HG02884 (cell line): ENCODE data around the gene RIOX2.
A peak's percentile ranks its signal among the peaks of the same experiment; 100 is the strongest.
"Not testable (repeated sequence)": the region's sequence is repeated elsewhere in the genome, so short reads cannot be mapped to it uniquely, and the experiment has no call there.

Experiments used
- ATAC-seq: cut with Tn5 transposase; IDR thresholded peaks from one replicate; pipeline ENCODE4 v1.9.1; 2021; ENCODE audit warnings: mild to moderate bottlenecking, moderate library complexity; ENCODE audit not compliant: unreplicated experiment

Gene RIOX2

DNA sequence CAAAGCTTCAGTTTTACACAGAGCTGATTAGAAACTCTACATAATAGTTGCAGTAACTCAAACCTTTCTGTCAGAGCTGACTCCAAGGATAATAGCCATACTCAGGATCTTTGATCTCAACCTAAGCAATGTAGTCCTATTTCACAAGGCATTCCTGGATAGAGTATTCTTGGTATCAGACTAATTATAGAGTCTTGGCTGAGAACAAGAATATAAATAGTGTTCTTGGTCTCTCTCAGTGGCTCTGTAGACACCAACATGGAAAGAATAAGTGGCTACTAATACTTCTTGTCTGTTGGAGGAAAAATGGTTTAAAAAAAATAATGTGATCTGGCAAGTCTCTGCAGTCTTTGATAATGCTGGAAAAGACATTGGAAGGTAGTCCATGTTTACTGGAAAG is 55.7 kb downstream of the RIOX2 start:
- no peak for ATAC-seq

DNA sequence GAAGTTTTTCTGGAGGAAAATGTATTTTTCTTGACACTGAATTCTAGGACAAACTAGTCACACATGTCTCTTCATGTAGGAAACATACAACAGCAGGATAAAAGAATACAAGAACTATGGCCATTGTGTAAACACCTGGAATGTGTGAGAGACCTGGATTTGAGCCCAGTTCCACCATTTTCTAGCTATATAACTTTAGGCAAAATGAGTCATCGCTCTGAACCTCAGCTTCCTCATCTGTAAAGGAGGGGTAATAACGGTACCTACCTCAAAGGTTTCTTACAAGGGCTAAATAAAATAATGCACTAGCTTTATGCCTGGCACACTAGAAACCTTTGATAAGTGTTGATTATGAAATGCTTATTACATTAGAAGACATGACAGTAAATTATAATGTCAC is 57.8 kb downstream of the RIOX2 start:
- ATAC-seq, result peak; percentile 78

DNA sequence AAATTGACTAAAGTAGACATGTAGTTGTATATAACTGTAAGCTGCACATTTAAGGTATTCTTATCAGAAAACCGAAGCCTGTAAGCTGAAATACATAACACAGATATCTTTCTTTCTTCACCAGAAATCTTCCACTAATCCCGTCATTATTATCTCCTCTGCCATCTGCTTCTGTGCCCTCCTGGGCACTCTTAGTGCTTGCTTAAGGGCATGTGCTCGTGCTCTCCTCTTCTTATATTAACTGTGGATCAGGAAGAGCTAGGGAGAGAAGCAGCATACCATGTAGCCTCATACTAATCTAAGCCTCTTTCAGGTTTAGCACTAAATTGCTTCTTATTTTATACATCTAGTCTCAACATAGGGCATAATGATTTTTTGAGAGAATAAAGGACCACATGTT is 60.8 kb downstream of the RIOX2 start:
- ATAC-seq, result no peak

DNA sequence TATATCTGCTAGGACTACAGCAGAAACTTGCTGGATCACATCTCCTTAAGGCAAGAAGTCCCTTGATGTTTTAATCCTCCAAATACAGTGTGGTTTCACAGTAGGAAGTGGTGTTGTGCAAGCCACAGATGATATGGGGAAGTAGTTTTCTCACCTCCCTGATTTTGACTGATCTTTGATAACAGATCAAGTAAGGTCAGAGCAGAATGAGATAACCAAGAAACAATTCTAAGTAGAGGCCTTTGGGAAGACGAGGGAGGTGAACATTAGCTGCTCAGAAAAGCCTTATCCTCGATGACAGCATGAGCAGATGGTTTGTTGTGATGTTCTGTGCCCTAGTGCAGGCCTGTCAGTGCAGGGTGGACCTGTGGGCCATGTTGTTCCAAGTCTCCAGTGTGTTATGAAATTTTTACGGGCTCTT is 61.3 kb downstream of the RIOX2 start:
- no peak for ATAC-seq

DNA sequence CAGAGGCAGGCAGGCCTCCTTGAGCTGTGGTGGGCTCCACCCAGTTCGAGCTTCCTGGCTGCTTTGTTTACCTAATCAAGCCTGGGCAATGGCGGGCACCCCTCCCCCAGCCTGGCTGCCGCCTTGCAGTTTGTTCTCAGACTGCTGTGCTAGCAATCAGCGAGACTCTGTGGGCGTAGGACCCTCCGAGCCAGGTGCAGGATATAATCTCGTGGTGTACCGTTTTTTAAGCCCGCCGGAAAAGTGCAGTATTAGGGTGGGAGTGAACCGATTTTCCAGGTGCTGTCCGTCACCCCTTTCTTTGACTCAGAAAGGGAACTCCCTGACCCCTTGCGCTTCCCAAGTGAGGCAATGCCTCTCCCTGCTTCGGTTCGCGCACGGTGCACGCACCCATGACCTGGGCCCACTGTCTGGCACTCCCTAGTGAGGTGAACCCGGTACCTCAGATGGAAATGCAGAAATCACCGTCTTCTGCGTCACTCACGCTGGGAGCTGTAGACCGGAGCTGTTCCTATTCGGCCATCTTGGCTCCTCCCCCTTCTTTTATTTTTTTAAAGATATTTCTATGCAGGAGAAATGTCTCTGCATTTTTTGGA is 61.9 kb downstream of the RIOX2 start:
- not testable (repeated sequence) for ATAC-seq

DNA sequence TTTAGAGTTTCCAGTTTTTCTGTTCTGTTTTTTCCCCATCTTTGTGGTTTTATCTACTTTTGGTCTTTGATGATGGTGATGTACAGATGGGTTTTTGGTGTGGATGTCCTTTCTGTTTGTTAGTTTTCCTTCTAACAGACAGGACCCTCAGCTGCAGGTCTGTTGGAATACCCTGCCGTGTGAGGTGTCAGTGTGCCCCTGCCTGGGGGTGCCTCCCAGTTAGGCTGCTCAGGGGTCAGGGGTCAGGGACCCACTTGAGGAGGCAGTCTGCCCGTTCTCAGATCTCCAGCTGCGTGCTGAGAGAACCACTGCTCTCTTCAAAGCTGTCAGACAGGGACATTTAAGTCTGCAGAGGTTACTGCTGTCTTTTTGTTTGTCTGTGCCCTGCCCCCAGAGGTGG is 62.4 kb downstream of the RIOX2 start:
- not testable (repeated sequence) for ATAC-seq

DNA sequence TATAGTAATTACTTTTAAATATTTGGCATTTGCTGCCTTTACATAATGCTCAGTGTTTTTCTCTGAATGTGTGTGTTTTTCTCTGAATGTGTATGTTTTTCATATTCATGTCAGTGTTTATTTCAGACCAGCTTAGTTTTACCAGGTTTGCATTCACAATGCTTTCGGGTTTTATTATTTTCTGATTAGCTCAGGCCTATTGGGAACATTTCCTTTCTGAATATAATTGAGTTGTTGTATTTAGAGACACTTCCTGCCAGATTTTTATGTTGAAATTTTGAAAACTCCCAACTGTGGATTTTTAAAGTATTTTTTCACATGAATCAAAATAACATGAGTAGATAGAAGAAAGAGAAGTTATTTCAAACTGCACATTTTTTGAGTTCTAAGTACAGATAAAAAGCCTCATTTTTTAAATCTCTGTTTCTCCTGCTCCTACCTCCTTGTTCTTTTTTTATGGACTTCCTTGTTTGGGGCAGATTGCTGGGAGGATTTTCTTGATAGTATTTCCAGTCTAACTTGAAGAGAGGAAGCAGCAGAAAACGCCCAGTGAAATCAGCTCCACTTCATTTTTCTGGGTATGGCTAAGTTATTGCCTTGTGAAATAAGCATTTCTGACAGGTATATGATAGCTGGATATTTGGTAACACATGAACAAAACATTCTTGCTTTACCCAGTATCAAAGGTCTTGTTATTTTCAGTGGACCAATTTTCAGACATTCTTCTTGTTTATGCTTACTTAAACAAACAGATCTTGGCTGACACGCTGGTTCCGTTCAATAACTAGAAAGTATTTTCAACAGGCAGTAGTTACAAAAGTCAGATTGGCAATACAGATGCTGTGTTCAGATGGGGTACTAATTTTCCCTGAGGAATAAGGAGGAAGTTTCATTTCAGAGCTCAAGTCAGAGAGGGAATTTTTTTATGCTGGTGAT is 70.7 kb downstream of the RIOX2 start:
- no peak for ATAC-seq

DNA sequence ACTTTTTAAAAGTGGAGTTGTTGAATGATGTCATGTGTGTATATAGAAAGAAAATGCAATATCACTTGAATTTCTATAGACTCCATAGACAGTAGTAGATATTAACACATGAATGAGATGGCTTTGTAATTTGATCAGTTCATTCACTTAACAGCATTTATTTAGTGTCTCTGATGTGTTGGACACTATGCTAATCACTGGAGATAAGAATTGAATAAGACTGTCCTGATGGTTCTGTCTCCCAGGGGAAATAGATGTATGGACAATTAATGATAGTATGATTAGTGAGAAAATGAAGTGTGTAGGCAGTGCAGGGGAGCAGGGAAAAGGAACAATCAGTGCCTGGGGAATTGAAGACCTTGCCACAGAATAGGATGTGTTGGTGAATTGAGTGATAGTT is 72.9 kb downstream of the RIOX2 start:
- ATAC-seq, result no peak

DNA sequence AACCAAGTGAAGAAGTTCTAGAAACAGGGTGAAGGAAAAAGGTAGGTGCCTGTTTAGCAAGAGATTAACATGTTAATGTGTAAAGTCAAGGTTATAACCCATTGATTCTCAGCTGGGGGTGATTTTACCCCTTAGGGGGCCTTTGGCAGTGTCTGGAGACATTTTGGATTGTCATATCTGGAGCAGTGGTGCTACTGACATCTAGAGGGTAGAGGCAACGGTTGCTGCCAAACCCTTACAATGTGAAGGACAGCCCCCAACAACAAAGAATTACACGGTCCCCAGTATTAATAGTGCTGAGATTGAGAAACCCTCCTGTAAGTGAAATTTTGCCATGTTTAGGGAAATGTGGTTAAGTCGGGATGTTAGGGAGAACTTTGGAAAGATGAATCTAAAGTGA is 75.7 kb downstream of the RIOX2 start:
- no peak for ATAC-seq

DNA sequence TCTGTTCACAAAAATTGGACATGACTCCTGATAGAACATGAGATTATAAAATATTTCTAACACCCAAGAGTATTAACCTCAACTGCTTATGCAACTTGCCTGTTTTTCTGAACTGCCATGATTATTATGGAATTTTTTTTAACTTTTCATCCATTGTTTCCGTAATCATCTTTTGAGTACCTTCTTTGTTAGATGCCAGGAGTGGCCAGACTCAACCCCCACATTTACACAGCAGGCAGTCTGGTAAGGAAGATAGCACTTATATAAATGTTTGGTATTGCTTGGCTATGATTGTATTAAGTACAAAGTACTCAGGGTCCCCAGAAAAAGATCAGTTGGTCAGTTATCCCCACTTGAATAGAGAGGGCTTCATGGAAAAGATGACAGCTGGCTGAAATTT is 76.1 kb downstream of the RIOX2 start:
- ATAC-seq, result no peak

DNA sequence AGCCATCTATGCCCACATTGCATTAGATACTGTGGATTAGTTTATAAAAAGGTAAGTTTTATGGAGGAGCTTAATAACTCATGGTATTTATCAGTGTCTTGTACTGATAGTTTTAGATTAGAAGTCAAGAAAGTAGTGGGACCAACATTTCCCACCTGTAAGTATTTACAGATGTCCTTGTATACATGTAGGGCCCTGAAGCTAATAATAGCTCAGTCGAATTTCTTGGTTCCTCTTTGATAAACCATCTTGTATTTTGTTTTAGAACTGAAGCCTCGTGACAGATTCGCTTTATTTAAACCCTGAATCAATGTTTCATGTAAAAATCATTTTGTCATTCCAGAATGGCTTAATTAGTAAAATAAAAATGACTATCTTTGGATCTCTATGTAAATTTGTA is 77.0 kb downstream of the RIOX2 start:
- ATAC-seq, result peak; percentile 72

DNA sequence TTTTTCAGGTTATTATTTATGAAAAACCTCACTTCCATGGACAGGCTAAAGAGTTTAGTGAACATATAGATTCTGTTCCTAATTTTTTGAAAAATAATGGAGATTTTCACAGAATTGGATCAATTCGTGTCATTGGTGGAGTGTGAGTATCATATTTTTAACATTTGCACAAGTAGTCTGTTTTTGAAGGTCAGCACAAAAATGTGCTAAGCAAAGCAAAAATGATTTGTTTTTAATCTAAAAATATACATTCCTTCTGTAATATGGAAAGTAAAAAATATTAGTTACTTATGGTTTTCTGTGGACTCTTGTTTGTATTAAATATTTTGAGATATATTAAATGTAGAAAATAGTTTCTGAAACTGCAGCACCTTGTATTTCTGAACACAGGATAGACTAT is 79.4 kb downstream of the RIOX2 start:
- no peak for ATAC-seq
